GM21619 (cell line): ENCODE data around the gene TBC1D32.
"Not testable (repeated sequence)": the region's sequence is repeated elsewhere in the genome, so short reads cannot be mapped to it uniquely, and the experiment has no call there.

Experiments used
- ATAC-seq: cut with Tn5 transposase; IDR thresholded peaks from one replicate; pipeline ENCODE4 v1.9.1; 2021; ENCODE audit not compliant: unreplicated experiment

TBC1D32 gene

DNA sequence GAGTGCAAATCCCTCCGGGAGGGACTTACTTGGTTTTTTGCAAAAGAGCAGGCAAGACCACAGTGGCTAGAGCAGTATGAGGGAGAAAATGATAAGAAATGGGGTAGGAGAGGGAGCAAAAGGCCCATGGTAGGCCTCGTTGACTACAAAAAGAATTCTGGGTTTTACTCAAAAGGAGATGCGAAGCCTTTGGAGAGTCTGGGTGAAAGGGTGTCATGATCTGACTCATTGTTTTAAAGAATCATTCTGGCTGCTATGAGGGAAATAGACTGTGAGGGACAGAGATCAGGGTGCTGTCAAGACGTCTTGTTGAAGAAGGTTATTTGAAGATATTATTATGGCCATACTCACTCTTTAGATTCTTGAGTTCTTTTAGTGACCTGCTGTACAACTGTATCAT is 13.0 kb downstream of the TBC1D32 start:
- no peak for ATAC-seq

DNA sequence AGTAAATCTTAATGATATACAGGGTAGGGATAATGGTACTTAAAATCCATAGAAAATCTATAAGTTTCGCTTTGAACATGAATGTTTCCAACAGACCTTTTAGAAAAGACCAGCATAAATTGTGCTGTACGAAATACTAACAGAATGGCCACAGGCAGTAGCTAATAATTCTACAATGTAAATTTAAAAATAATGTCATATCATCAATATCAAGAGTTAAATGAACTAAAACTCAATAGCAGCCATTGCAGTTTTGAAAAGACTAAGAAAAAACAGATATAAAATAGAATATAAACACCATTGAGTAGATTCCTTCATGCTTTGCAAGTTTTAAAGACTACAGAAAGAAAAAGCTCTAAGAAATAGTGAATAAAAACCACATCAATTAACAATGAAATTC is 14.7 kb downstream of the TBC1D32 start:
- no peak for ATAC-seq

DNA sequence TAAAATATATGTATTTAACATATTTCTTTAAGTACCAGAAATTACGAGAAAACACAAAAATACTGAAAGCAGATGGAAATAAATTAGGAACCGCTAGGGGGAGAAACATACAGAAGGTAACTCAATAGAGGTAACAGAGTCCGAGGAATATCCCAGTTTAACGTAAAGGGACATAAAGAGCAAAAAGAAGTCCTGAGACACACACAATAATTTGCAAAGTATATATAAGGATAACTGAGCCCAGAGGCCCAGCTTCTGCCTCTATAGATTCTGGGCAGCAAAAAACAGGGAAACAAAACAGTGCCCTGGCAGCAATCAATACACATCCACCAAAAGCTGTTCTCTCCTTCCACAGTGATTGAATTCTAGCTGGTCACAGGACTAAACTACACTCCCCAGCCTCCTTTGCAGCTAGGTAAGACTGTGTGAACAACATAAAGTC is 15.1 kb downstream of the TBC1D32 start:
- ATAC-seq: no peak

DNA sequence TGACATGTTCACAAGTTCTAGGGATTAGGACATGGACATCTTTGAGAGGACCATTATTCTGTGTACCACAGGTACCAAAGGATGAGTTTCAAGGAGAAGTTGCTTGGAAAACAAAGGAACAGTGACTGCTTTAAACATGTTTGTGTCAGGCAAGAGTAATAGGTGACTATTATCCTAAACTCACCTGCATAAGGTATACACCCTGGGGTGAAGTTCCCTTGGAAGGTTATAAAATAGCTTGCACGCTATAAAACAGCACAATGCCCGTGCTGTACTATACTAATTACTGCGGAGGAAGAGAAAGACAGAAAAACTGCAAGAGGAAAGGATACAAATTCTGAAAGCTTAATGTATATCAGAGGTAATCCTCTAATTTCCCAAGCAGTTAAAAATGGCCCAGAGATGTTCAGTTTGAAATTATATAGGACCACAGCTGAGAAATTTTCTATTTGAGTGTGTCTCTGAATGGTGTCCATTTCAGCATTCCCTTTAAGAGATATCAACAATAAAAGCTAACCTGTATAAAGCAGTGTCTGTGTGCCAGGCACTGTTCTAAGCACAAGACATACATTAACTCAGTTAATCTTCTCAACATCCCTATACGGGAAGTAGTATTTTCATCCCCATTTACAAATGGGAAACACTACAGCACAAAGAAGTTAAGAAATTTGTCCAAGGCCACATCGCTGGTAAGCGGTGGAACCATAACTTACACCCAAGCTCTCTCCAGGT is 19.7 kb downstream of the TBC1D32 start:
- no peak for ATAC-seq

DNA sequence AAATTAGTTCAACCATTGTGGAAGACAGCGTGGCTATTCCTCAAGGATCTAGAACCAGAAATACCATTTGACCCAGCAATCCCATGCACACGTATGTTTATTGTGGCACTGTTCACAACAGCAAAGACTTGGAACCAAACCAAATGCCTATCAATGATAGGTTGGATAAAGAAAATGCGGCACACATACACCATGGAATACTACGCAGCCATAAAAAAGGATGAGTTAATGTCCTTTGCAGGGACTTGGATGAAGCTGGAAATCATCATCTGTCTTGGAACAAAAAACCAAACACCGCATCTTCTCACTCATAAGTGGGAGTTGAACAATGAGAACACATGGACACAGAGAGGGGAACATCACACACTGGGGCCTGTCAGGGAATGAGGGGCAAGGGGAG is 22.5 kb downstream of the TBC1D32 start:
- not testable (repeated sequence) for ATAC-seq

DNA sequence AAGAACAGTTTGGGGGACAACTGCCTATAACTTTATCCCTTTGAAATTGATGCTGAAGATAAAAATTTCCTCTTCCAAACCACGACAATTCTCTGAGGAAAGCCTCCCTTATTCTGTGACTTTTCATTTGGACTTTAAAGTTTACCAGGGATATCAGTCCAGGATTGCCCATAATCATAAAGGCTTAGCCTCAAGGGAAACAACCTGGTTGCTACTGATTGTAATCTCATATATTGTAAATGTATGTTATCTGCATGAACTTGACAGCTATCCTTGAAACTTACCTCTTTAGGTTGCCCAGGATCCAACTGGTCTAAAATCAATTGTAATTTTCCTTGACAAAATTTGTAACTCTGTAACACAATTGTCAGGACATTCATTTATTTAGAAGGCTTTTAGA is 23.8 kb downstream of the TBC1D32 start:
- no peak for ATAC-seq

DNA sequence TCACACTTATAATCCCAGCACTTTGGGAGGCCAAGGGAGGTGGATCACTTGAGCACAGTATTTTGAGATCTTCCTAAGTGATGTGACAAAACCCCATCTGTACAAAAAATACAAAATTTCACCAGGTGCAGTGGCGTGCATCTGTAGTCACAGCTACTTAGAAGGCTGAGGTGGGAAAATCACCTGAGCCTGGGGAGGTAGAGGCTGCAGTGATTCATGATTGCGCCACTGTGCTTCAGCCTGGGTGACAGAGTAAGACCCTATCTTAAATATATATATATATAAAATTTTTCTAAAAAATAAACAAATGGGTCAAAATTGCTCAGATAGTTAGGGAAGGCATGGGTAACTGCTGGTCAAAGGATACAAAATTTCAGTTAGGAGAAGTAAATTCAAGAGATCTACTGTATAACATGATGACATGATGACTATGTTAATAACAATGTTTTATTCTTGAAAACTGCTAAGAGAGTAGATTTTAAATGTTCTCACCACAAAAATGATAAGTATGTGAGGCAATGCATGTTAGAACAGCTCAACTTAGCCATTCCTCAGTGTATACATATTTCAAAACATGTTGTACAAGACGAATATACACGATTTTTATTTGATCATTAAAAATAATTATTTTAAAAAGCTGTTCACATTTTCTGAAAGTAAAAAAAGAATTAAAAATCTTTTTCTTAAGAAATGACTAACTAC is 24.4 kb downstream of the TBC1D32 start:
- no peak for ATAC-seq

DNA sequence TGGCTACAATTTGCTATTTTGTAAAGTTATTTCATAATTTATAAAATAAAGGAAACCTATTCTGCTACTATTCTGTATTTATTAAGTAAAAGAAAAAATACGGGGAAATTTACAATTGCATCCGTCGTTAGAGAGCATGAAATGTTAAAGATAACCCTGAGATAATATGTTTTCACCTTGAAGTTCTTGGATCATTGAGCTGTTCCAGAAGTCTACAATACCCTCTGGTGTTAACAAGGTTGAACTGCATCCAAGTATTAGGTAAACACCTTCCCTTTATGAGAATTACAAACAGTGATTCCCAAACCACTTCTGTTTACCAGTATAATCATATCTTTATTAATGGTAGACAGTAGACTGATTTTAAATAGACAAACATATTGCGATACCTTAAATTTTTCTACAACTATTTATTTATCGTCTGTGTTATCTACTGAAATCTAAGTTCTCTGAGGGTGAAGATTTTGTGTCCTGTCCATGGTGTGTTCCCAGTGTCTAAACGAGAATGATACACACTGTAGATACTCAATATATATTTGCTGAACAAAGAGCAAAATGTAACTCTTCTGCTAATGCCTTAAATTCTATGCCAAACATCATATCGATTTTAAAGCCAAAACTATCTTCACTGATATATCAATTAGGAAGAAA is 28.2 kb downstream of the TBC1D32 start:
- peak; percentile 85 for ATAC-seq

DNA sequence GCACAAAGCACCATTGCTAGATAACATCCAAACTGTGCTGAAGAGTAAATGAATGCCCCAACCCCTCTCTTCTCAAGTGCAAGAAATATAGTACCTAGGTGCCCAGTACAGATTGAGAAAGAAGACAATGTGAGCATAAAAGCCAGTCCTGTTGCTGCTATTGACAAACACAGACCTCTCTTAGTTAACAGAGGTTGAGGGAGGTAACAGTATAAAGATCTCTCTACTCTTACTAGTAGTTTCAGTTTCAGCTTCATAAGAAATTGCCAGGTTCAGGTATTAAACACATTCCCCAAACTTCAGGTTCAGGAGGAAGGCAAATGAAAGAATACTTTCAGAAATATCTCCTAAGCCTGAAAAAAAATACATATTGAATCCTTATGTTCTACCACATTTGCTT is 31.4 kb downstream of the TBC1D32 start:
- ATAC-seq: peak; percentile 70

DNA sequence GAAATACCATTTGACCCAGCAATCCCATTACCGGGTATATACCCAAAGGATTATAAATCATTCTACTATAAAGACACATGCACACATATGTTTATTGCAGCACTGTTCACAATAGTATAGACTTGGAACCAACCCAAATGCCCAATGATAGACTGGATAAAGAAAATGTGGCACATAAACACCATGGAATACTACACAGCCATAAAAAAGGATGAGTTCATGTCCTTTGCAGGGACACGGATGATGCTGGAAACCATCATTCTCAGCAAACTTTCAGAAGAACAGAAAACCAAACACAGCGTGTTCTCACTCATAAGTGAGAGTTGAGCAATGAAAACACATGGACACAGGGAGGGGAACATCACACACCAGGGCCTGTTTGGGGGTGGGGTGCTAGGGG is 33.1 kb downstream of the TBC1D32 start:
- ATAC-seq: not testable (repeated sequence)

DNA sequence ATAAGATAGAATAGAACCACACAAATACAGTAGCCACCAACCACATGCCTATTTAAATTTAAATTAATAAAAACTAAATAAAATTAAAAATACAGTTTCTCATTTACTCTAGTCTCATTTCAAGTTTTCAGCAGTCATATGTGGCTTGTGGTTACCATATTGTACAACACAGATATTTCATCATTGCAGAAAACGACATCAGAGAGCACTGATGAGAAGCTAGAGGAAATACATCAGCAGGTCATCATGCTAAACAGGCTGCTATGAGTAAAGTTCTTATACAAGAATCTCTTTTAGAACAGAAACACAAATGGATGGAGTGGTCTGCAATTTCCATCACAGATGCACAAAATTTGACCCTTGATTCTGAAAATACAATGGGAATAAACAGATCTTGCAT is 36.6 kb downstream of the TBC1D32 start:
- ATAC-seq: no peak

DNA sequence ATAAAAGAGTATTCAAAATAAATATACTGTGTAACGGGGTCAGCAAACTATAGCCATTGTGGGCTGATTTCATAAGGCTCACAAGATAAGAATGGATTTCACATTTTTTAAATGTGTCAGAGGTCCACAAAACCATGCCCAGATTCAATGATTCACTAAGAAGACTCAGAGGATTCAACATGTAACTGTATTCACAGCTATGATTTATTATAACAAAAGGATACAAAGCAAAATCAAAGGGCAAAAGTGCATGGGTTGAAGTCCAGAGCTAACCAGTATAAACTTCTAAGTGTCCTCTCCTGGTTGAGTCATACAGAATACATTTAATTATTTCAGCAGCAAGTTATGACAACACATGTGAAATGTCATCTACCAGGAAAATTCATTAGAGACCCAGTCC is 49.2 kb downstream of the TBC1D32 start:
- ATAC-seq: no peak

DNA sequence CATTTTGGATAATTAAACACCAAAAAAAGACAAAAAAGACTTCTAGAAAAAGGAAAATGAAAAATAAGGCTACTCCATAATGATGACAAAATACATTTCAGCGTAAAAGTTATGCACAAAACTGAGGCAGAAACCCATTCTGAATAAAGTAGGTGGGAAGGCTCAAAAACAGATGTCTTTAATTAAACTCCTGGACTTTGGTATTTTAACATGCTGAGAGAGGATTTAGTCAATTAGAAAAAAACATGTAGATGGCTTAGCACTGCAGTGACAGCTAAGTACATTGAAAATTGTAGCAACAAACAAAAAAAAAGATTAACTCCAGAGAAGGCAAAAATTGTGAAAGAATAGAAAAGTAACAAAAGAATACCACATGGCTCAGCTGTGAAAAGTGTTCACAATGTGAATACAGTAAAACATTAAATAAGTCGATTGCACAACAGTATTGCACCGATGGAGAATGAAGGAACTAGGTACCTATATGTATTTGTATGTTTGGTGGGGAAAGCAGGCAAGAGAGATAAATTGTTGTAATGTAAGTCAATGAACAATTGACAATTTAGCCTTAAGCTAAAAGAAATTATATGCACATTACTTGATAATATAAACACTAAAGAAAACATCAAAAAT is 59.5 kb downstream of the TBC1D32 start:
- ATAC-seq: no peak

DNA sequence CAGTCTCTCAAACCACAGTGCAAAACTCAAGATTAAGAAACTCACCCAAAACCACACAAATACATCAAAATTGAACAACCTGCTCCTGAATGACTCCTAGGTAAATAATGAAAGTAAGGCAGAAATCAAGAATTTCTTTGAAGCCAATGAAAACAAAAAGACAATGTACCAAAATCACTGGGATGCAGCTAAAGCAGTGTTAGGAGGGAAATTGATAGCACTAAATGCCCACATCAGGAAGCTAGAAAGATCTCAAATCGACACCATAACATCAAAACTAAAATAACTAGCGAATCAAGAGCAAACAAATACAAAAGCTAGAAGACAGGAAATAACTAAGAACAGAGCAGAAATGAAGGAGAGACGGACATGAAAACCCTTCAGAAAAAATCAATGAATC is 70.5 kb downstream of the TBC1D32 start:
- no peak for ATAC-seq

DNA sequence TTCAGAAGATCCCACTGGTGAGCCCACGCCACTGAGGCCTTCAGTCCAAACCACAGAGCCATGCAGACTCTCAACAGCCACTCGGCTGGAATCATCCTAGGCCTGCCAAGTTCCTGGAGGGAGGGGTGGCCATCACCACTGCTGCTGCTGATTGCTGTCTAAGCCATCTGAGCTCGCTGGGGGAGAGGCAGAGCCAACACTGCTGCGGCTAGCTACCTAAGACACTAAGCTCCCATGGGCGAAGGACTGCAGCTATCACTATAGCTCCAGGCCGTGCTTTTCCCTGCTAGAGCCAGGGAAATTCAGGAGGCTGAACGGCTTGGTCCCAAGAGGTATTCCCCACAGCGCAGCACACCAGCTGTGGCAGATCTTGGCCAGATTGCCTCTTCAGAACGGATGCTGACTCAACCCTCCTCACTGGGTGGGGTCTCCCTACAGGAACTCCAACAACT is 73.6 kb downstream of the TBC1D32 start:
- ATAC-seq: no peak

DNA sequence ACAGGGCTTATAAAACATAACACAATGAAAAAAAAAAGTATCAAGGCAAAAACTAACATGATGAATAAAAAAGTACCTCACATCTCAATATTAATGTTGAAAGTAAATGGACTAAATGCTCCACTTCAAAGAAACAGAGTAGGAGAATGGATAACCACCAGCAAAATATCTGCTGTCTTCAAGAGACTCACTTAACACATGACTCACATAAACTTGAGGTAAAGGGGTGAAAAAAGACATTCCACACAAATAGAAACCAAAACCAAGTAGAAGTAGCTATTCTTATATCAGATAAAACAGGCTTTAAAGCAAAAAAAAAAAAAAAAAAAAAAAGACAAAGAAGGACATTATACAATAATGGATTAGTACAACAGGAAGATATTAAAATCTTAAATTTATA is 86.9 kb downstream of the TBC1D32 start:
- ATAC-seq: no peak

DNA sequence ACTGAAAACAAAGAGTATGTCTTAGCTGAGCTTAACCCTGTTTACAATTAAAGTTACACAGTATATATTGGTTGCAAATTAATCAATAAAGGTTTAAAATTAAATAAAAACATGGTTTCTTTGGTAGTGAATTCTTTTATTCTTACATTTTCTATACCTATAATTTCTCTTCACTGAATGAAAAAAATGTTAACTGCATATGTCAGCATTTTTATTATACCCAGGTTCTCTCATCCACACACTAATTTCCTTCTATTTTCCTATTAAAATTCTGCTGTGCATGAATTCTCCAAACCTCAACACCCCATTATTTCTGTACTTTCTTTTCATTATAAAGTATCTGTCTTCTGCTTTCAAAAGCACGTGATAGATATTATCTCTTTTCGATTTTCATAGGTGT is 91.9 kb downstream of the TBC1D32 start:
- no peak for ATAC-seq

DNA sequence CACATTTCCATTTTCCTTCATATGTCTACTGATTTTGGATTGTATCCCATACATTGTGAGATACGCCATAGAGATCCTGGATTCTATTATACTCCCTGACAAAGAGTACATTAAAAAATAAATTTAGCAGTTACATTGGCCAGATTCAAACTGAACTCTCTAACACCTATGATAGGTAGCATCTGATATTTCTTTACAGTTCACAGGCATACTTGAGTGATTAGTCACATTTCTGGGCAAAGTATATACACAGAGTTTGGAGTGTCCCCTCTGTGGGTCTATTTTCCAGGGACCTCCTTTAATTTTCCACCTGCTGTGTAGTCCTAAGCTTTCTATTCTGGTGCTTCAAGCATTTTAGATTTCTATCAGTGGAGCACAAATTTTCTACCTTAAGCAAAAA is 96.4 kb downstream of the TBC1D32 start:
- no peak for ATAC-seq

DNA sequence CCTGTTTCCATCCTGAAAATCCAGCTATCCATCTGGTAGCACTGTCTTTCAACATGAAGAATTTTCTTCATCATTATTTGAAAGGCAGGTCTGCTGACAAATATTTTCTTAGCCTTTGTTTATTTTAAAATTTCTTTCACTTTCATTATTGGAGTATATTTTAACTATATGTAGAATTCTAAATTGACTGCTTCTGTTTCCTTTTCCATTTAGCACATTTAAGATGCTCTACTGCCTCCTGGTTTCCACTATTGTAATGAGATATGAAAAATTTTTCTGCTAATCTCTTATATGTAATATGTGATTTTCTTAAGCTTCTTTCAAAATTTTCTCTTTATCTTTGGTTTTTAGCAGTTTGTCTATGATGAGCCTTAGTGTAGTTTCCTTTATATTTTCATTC is 97.3 kb downstream of the TBC1D32 start:
- no peak for ATAC-seq

DNA sequence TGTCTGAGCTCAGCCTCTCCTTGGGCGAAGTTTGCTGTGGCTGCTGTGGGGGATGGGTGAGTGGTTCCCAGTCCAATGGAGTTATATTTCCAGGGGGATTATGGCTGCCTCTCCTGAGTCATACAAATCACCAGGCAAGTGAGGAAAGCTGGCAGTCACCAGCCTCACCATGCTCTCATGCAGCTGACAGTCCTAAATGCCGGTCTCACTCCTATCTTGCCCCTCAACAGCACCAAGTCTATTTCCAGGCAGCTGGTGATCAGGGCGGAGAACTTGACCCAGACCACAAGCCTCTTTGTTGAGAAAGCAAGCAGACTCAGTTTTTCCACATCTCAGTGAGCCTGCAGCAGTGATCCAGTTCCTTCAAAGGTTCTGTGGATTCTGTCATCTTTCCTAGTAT is 98.9 kb downstream of the TBC1D32 start:
- ATAC-seq: no peak

DNA sequence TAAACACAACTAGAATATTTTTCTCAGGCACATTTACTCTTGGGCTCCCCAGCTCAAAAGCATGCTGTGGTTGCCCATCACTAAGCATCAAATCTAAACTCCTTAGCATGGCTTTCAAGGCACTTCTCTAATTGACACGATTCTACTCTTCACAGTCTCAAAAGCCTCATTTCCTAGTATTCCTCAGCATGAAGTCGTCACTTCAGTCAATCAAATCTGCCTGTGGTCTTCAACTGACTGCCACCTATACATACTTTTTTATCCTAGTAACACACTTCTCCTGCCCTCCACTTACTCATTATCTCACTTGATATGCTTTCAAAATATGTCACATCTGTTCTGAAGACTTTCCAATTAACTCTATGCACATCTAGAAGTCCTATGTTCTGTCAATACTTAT is 110.3 kb downstream of the TBC1D32 start:
- ATAC-seq: no peak

DNA sequence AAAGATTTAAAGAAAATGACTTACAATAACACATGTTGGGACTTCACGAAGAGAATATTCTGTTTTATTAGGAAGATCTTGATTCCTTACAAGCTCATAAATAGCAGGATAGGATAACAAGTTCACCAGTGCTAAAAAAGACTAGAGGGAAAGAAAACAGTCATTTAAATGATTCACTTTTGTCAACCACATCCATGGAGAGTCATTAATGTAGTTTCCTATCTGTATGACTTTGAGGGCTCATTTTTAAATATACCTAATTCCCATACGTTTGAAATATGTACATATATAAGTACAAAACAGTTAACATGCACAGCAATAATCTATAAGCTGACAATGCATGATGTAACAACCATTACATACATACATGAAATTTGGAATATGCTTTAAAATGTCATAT is 111.1 kb downstream of the TBC1D32 start:
- ATAC-seq: no peak
